Psoas muscle (tissue), 8 donors: ENCODE results near the gene DOCK1. TPM values are rescaled to one million over a fixed set of nuclear protein-coding genes. Genes with fewer than 3 reads are reported as not detected.

Experiments used
- ATAC-seq, 4 donors: fragments of 200-7000 bp; cut with Tn5 transposase; one replicate each; pipeline ENCODE4 v1.9.1; 2020; ENCODE audit warnings: moderate library complexity in 3 of 4, mild to moderate bottlenecking in 2 of 4
- DNase-seq, 2 donors: peaks; one replicate each; pipeline ENCODE4 v3.0.0-alpha.2; 2020
- H3K27ac ChIP-seq: fragments of 200-600 bp; one replicate; pipeline ENCODE4 v1.8.0; 2022
- H3K27me3 ChIP-seq, 3 donors: fragments of 200-600 bp in 1 of 3; one replicate each; pipeline versions ENCODE4 v1.6.1 to v1.8.0; 2013 to 2022; ENCODE audit warnings: low read length in 2 of 3, mild to moderate bottlenecking in 2 of 3, moderate library complexity in 1 of 3; ENCODE audit not compliant: insufficient read depth in 3 of 3
- H3K36me3 ChIP-seq, 2 donors: fragments of 200-600 bp in 1 of 2; one replicate each; pipeline versions ENCODE4 v1.6.1 to v1.8.0; 2013 to 2022; ENCODE audit warnings: low read depth in 1 of 2, mild to moderate bottlenecking in 1 of 2, moderate library complexity in 1 of 2; ENCODE audit not compliant: insufficient read depth in 1 of 2
- H3K4me1 ChIP-seq: fragments of 200-600 bp; one replicate; pipeline ENCODE4 v1.8.0; 2022
- H3K4me3 ChIP-seq: fragments of 200-600 bp; one replicate; pipeline ENCODE4 v1.8.0; 2022; ENCODE audit warnings: mild to moderate bottlenecking
- H3K9me3 ChIP-seq: fragments of 200-600 bp; one replicate; pipeline ENCODE4 v1.8.0; 2022
- CTCF ChIP-seq: fragments of 200-600 bp; IDR thresholded peaks from one replicate; pipeline ENCODE4 v1.8.0; 2022; ENCODE audit warnings: antibody characterized with exemption
- WGBS, 3 donors: extraction: QIAGEN DNeasy Blood & Tissue Kit; methylation state at CpG; one replicate each; pipeline versions ENCODE4 v1.1.6 to v1.1.7; 2013; 5-methylcytosine and 5-hydroxymethylcytosine counted together
- intact Hi-C, 2 donors: fragments of 100-400 bp; cut with DNase I; formaldehyde crosslinking; loops; one replicate each; pipeline versions ENCODE4 v1.11.0 to v1.14.2; 2022
- polyA plus RNA-seq, 3 donors: library from polyadenylated mRNA; stranded (reverse); fragments of 200-250 nt; gene quantifications; one replicate each; pipeline ENCODE4 v1.2.3, GENCODE V29; 2013
- total RNA-seq, 4 donors: library from RNA; stranded (reverse); fragmentation: NEBNext Ultra II Directional in 2 of 4; extraction: Animal tissue kit (Norgen Biotek cat#: 25700) in 2 of 4; gene quantifications; one replicate each; pipeline versions ENCODE4 v1.2.1 to v1.2.4, GENCODE V29; 2021 to 2023
- donor health status: healthy with polysubstance abuse.
- donor health status: DM: no; HTN: no; CAD: no; lungs with moderate emphysema.
- donor health status: Bipolar disorder and iron deficiency.
- donor health status: healthy.
- donor health status: DM: yes; HTN: yes; CAD: no.
- donor health status: DM: no; HTN: no; CAD: no.
- donor health status: DM: no; HTN: no; CAD: no.
- donor health status: DM: yes; HTN: yes; CAD: no.

Gene DOCK1
- total and polyA plus RNA-seq, 7 donors = 2.1 to 11.3 (median 5.4) TPM

GRCh38 chr10:127118034-127118433, 212.8 kb downstream of the DOCK1 start:
- intact Hi-C loops = no loop called here
- no peak overlapping the region for H3K4me3 ChIP-seq
- TF ChIP-seq CTCF = no peak
- H3K27me3 ChIP-seq = no peaks in the 10 kb centered on the region
- no peak overlapping the region for H3K27ac ChIP-seq
- H3K9me3 ChIP-seq = no peaks in the 10 kb centered on the region
- H3K36me3 ChIP-seq = no peaks in the 10 kb centered on the region
- no peak for ATAC-seq
- no peak for DNase-seq
- H3K4me1 ChIP-seq = no peaks in the 10 kb centered on the region

GRCh38 chr10:127119936-127120335, 214.7 kb downstream of the DOCK1 start:
- no peaks in the 10 kb centered on the region for H3K36me3 ChIP-seq
- no peak overlapping the region for H3K27ac ChIP-seq
- 78 to 85% (median 85%) methylated on average over 8 of the region's 8 CpGs for WGBS, 3 donors
- ATAC-seq (no peak), DNase-seq (no peak)
- no peaks in the 10 kb centered on the region for H3K9me3 ChIP-seq
- H3K27me3 ChIP-seq = no peaks in the 10 kb centered on the region
- H3K4me3 ChIP-seq = no peak overlapping the region
- no peak for TF ChIP-seq CTCF
- intact Hi-C loops = no loop called here
- no peaks in the 10 kb centered on the region for H3K4me1 ChIP-seq

- H3K4me3 ChIP-seq = no peak overlapping the region
- no peaks in the 10 kb centered on the region for H3K27me3 ChIP-seq
- no peaks in the 10 kb centered on the region for H3K36me3 ChIP-seq
- no peaks in the 10 kb centered on the region for H3K4me1 ChIP-seq
- DNase-seq = no peak
- intact Hi-C loops = no loop called here
- no peak for TF ChIP-seq CTCF
- H3K27ac ChIP-seq = no peak overlapping the region
- WGBS, 3 donors = 71 to 97% (median 72%) methylated on average over 4 of the region's 4 CpGs
- no peak for ATAC-seq
- H3K9me3 ChIP-seq = no peaks in the 10 kb centered on the region
Observed at GRCh38 chr10:127122831-127123230, 217.6 kb downstream of the DOCK1 start.

- no peak for TF ChIP-seq CTCF
- intact Hi-C loops = no loop called here
Observed at GRCh38 chr10:127123626-127124025, 218.4 kb downstream of the DOCK1 start.

GRCh38 chr10:127125331-127125730, 220.1 kb downstream of the DOCK1 start:
- DNase-seq = no peak
- no peaks in the 10 kb centered on the region for H3K27me3 ChIP-seq
- H3K4me1 ChIP-seq = no peaks in the 10 kb centered on the region
- no peaks in the 10 kb centered on the region for H3K9me3 ChIP-seq
- no peak overlapping the region for H3K27ac ChIP-seq
- peaks cover 0 to 6% of the 10 kb centered on the region in 2 donors for H3K36me3 ChIP-seq
- intact Hi-C loops = no loop called here
- ATAC-seq = no peak
- no peak overlapping the region for H3K4me3 ChIP-seq
- 76 to 80% (median 80%) methylated on average over 9 of the region's 9 CpGs for WGBS, 3 donors
- no peak for TF ChIP-seq CTCF

More at GRCh38 chr10:127123626-127124025, 218.4 kb downstream of the DOCK1 start:
- Histone ChIP-seq H3K4me1 (no peaks in the 10 kb centered on the region), H3K27ac (no peak overlapping the region), H3K9me3 (no peaks in the 10 kb centered on the region), H3K36me3 (no peaks in the 10 kb centered on the region), H3K27me3 (no peaks in the 10 kb centered on the region), H3K4me3 (no peak overlapping the region)
- DNase-seq = no peak
- WGBS, 3 donors = 69 to 74% (median 73%) methylated on average over 6 of the region's 6 CpGs
- no peak for ATAC-seq
